Muscle of leg (tissue), 11 donors: ENCODE data around the gene DOCK10. TPM values are rescaled to one million over a fixed set of nuclear protein-coding genes. Genes with fewer than 3 reads are reported as not detected.

Source experiments
- DNase-seq: peaks from one replicate; pipeline ENCODE4 v3.0.0; 2013
- H3K27ac ChIP-seq: one replicate; pipeline ENCODE4 v1.5.1; 2013; ENCODE audit warnings: mild to moderate bottlenecking, low read length, control low read depth
- H3K27me3 ChIP-seq: one replicate; pipeline ENCODE4 v1.6.1; 2013; ENCODE audit warnings: low read length; ENCODE audit not compliant: control insufficient read depth, insufficient read depth
- H3K36me3 ChIP-seq: one replicate; pipeline ENCODE4 v1.6.1; 2013; ENCODE audit warnings: low read length; ENCODE audit not compliant: control insufficient read depth, insufficient read depth
- H3K4me1 ChIP-seq: one replicate; pipeline ENCODE4 v1.6.1; 2013; ENCODE audit warnings: low read length; ENCODE audit not compliant: control insufficient read depth, insufficient read depth
- H3K4me3 ChIP-seq: one replicate; pipeline ENCODE4 v1.5.1; 2013; ENCODE audit warnings: low read length, control low read depth
- H3K9me3 ChIP-seq: replicated peaks from 2 replicates; pipeline ENCODE4 v1.6.1; 2013; ENCODE audit warnings: low read depth, low read length; ENCODE audit not compliant: control insufficient read depth
- WGBS: methylation state at CpG from one replicate; pipeline ENCODE4 v1.1.5; 2013; ENCODE audit warnings: missing lambda C conversion rate; ENCODE audit not compliant: insufficient coverage; 5-methylcytosine and 5-hydroxymethylcytosine counted together
- polyA plus RNA-seq, 8 donors: library from polyadenylated mRNA; unstranded; fragments of 120-200 nt; gene quantifications; one replicate each; pipeline versions ENCODE4 v1.2.1 to v1.2.3, GENCODE V29; 2013; ENCODE audit warnings: inconsistent platforms in 1 of 8, low replicate concordance in 1 of 8; ENCODE audit not compliant: insufficient read length in 8 of 8, insufficient read depth in 1 of 8
- total RNA-seq: library from RNA; stranded (reverse); fragments of 120-200 nt; gene quantifications from one replicate; pipeline ENCODE4 v1.2.4, GENCODE V29; 2013

The DOCK10 gene
- total and polyA plus RNA-seq, 9 donors, result 14.8 to 20.1 (median 17.9) TPM

DNA sequence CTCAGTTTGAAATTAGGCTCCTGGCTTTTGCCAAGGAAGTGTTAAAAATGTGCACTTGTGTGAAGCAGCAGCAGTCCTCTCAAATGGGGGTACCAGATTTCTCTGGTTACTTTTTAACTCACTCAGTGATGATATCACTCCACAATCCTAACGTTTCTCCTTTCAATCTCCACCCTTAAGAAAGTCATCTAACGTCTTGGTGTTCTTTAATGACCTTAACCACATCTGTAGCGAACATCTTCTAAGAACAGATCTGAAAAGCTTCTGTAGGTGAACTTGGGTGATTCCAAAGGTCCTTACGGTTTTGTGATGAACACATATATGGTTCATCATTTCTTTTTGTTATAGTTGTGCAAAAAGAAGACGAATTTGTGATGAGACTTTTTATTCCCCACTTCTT, 73.2 kb downstream of the DOCK10 start:
- Histone ChIP-seq H3K36me3 (no peaks in the 10 kb centered on the region), H3K27me3 (no peaks in the 10 kb centered on the region), H3K4me3 (no peak overlapping the region), H3K4me1 (peaks cover 12% of the 10 kb centered on the region), H3K9me3 (no peaks in the 10 kb centered on the region), H3K27ac (no peak overlapping the region)
- DNase-seq, result no peak
- 60% methylated on average over 1 of the region's 5 CpGs for WGBS

GRCh38 chr2:224968051-224968450, 74.2 kb downstream of the DOCK10 start:
- peaks cover 3% of the 10 kb centered on the region for H3K4me1 ChIP-seq
- DNase-seq, result peak; percentile 73

DNA sequence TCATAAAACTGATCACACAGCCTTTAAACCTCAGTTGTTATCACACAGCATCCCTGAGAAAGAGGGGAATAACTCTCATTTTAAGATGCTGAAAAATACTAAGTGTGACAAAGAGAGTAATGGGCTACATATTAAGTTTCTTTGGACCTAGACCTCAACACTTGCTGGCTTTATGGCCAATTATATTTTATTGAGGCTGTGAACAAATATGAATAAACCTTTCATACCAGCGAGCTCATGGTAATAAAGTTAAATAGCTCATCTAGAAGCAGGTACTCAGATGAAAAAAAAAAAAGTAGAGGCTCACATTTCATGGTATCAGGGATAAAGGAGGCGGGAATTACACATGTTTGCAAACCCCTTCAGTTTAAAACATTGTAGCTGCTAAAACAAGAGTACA, 75.7 kb downstream of the DOCK10 start:
- Histone ChIP-seq H3K4me1 (peaks cover 3% of the 10 kb centered on the region), H3K27ac (no peak overlapping the region), H3K36me3 (no peaks in the 10 kb centered on the region), H3K4me3 (no peak overlapping the region), H3K27me3 (no peaks in the 10 kb centered on the region), H3K9me3 (no peaks in the 10 kb centered on the region)
- no CpG with 5 or more reads among the region's 2 CpGs for WGBS
- no peak for DNase-seq

More at GRCh38 chr2:224968051-224968450, 74.2 kb downstream of the DOCK10 start:
- no peaks in the 10 kb centered on the region for H3K27me3 ChIP-seq
- H3K4me3 ChIP-seq, result no peak overlapping the region
- no peaks in the 10 kb centered on the region for H3K36me3 ChIP-seq
- H3K9me3 ChIP-seq, result no peaks in the 10 kb centered on the region
- 22% methylated on average over 1 of the region's 4 CpGs for WGBS
- no peak overlapping the region for H3K27ac ChIP-seq

DNA sequence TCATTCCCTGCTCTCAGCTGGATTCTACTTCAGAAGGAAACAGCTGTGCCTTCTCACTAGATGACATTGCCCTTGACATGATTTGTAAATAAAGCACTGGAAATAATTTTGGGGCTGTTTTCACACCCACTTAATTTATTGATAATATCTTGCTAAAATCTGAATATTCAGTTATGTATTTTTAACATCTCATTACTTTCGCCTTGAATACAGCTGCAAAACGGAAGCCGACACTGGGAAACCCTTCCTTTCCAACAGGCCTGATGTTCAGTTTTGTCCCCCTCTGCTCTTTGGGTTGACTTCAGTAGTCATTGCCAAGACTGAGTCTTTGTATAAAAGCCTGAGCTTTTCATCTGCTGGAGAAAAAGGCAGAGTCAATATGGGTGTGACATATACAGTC, 82.7 kb downstream of the DOCK10 start:
- Histone ChIP-seq H3K4me1 (peaks cover 10% of the 10 kb centered on the region), H3K36me3 (no peaks in the 10 kb centered on the region), H3K4me3 (no peak overlapping the region), H3K27ac (no peak overlapping the region), H3K27me3 (no peaks in the 10 kb centered on the region), H3K9me3 (no peaks in the 10 kb centered on the region)
- WGBS, result no CpG with 5 or more reads among the region's 3 CpGs
- peak; percentile 28 for DNase-seq

- no peak overlapping the region for H3K4me3 ChIP-seq
- peak; percentile 19 for DNase-seq
- H3K9me3 ChIP-seq, result no peaks in the 10 kb centered on the region
- WGBS, result no CpG with 5 or more reads among the region's 3 CpGs
- no peaks in the 10 kb centered on the region for H3K27me3 ChIP-seq
- no peak overlapping the region for H3K27ac ChIP-seq
- no peaks in the 10 kb centered on the region for H3K36me3 ChIP-seq
- H3K4me1 ChIP-seq, result peaks cover 10% of the 10 kb centered on the region
These were observed 83.4 kb downstream of the DOCK10 start for GRCh38 chr2:224958873-224959272.

DNA sequence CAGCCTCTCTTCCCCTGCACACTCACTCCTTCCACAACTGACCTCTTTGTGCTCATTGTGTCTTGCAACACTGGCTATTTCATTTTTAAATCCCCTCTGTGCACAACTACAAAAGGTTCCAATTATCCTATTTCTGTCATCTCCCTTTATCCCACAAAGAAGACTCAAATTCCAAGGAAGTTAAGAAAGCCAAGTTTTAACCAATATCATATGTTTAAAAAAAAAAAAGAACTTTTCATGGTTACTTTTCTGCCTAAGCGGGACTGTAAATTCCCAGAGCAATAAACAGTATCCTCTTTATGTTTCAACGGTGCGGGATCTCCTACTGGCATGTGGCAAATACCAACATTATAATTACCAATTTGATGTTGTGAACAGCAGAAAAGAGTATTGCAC, 83.8 kb downstream of the DOCK10 start:
- Histone ChIP-seq H3K27me3 (no peaks in the 10 kb centered on the region), H3K27ac (no peak overlapping the region), H3K4me3 (no peak overlapping the region), H3K9me3 (no peaks in the 10 kb centered on the region), H3K4me1 (peaks cover 10% of the 10 kb centered on the region), H3K36me3 (no peaks in the 10 kb centered on the region)
- DNase-seq, result peak; percentile 79
- WGBS, result no CpG with 5 or more reads among the region's 3 CpGs

- 73% methylated on average over 2 of the region's 8 CpGs for WGBS
- Histone ChIP-seq H3K36me3 (no peaks in the 10 kb centered on the region), H3K27ac (peak overlapping the region; percentile 20), H3K27me3 (no peaks in the 10 kb centered on the region), H3K9me3 (no peaks in the 10 kb centered on the region), H3K4me3 (no peak overlapping the region), H3K4me1 (peaks cover 10% of the 10 kb centered on the region)
- DNase-seq, result peak; percentile 26
These were observed 84.5 kb downstream of the DOCK10 start for GRCh38 chr2:224957540-224958461.

- Histone ChIP-seq H3K36me3 (no peaks in the 10 kb centered on the region), H3K27ac (no peak overlapping the region), H3K27me3 (no peaks in the 10 kb centered on the region), H3K4me1 (peaks cover 10% of the 10 kb centered on the region), H3K4me3 (no peak overlapping the region), H3K9me3 (no peaks in the 10 kb centered on the region)
- no CpG with 5 or more reads among the region's 3 CpGs for WGBS
- no peak for DNase-seq
These were observed 85.6 kb downstream of the DOCK10 start for GRCh38 chr2:224956706-224957105.

GRCh38 chr2:224954980-224955379, 87.3 kb downstream of the DOCK10 start:
- H3K4me1 ChIP-seq, result peaks cover 10% of the 10 kb centered on the region
- no peaks in the 10 kb centered on the region for H3K9me3 ChIP-seq
- no peak for DNase-seq
- H3K4me3 ChIP-seq, result no peak overlapping the region
- H3K36me3 ChIP-seq, result no peaks in the 10 kb centered on the region
- no peaks in the 10 kb centered on the region for H3K27me3 ChIP-seq
- H3K27ac ChIP-seq, result no peak overlapping the region

- Histone ChIP-seq H3K27me3 (no peaks in the 10 kb centered on the region), H3K36me3 (no peaks in the 10 kb centered on the region), H3K4me1 (peaks cover 7% of the 10 kb centered on the region), H3K27ac (no peak overlapping the region), H3K4me3 (no peak overlapping the region), H3K9me3 (no peaks in the 10 kb centered on the region)
- DNase-seq, result peak; percentile 42
- no CpG with 5 or more reads among the region's 6 CpGs for WGBS
These were observed 89.2 kb downstream of the DOCK10 start for GRCh38 chr2:224952936-224953657.
